ENCODE measurements around the gene NAALADL2.

Gene NAALADL2

GRCh38 chr3:175426805-175427204, 567.7 kb downstream of the NAALADL2 start:
- no peak for TF ChIP-seq CTCF (conservative IDR thresholded peaks at IDR 0.05; ENCODE audit: control insufficient read depth, insufficient read depth, low read depth, low read length)
- no peak overlapping the region for H3K4me3 ChIP-seq (ENCODE audit: control insufficient read depth, low read depth, low read length)
- DNase-seq (ENCODE audit: low read depth): no peak

DNA sequence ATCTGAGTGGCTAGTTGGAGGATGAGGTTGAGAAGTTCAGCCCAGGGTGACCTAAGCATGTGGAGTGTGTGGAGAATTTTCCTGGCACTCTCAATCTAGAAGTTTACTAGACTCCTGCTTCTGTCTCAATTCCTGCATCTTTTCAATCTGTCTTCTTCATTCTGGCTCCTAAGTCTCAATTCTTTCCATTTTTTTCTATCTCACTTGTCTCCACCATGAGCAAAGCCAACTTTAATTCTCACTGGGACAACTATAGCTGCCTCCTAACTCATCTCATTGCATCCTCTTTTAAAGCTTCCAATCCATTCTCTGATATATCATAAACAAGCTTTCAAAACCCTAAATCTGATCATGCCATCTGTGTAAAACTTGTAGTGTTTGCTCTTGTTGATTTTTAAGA, 569.3 kb downstream of the NAALADL2 start:
- no peak for TF ChIP-seq CTCF (conservative IDR thresholded peaks at IDR 0.05; ENCODE audit: control insufficient read depth, insufficient read depth, low read depth, low read length)
- no peak overlapping the region for H3K4me3 ChIP-seq (ENCODE audit: control insufficient read depth, low read depth, low read length)
- DNase-seq (ENCODE audit: low read depth): no peak

DNA sequence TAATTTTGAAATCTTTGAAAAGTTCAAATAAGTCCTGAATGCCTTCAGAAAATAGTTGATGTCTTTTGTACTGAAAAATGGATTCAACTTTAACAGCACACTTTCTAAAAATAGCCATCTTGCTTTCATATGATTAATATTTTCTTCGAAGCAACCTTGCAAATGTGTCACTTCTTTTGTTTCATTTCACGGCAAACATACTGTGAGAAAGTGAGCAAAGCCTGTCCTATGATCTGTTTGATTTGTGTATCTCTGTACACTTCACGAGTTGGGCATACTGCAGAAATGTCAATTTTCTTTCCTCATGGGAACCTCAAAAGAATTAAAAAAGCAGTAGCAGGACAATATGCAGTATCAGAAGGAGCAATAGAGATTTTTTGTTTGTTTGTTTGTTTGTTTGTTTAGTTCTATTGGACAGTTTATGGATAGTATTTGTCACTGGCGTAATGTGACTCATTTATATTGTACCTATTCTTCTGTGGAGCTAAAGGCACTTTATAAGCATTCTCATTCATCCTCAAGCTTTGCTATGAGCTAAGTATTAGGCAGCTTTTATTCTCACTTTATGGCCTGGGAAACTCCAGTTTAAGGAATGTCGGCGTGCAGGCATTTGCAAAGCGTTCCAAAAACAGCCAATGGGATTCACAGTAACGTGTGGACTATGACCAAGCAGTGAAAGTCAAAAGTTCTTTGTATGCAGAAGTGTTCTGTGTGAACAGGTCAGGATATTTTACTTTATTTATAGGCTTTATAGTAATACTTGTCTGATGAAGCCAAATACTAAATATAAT, 572.0 kb downstream of the NAALADL2 start:
- DNase-seq (ENCODE audit: low read depth): peak; percentile 51
- TF ChIP-seq CTCF (conservative IDR thresholded peaks at IDR 0.05; ENCODE audit: control insufficient read depth, insufficient read depth, low read depth, low read length): no peak
- H3K4me3 ChIP-seq (ENCODE audit: control insufficient read depth, low read depth, low read length): no peak overlapping the region

DNA sequence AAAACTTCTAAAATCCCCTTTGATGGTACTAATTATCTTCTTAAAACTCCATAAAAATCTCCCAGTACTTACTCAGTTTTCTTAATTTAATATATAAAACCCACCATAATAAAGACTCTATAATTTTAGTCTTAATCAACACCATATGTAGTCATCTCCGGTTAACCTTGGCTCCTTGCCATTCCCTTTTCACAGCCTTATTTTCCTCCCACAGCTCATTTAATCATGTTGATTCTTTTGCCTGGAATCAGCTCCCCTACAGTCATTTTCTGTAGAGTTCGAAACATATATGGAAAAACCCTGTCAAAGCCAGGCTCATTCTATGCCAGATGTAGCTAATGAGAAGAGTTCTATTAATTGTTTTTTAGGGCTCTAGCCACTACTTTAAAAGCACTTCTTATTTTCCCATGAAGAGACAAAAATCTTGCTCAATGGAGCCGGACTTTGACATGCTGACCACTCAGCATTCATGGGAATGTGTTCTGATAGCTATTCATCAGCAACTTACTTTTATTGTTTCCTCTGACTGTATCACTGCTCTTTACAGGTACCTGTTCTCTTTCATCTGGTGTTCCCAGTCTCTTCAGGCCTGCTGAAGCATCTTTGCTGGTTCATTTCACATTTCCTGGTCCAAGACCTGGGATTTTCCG, 573.4 kb downstream of the NAALADL2 start:
- no peak for TF ChIP-seq CTCF (conservative IDR thresholded peaks at IDR 0.05; ENCODE audit: control insufficient read depth, insufficient read depth, low read depth, low read length)
- DNase-seq (ENCODE audit: low read depth): peak; percentile 88
- no peak overlapping the region for H3K4me3 ChIP-seq (ENCODE audit: control insufficient read depth, low read depth, low read length)

DNA sequence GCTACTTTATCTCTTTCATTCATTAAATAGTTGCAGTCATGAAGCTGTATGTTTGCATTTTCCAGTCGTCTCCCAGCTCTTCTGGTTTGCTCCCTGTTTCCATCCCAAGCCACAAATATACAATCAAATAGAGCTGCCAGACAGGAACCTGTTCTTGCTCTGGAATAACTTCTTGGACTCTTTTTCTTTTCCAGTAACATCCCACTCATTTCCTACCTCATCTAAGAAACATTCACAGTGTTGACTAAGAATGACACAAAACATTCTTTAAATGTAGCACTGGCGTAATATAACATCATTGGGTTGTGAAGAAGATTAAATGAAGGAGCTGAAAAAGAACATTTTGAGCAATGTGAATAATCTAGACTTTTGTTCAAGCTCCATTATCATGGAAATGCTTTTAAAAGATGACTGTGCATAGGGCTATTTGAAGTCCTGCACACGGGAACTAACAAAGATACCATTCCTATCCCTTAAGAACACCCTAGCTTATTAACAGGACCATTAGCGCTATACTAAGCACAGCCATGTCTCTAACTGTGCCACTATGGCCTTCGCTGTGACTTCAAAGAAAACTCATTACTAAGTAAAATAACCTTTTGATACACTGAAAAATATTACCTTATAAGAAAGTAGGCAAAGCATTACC, 574.0 kb downstream of the NAALADL2 start:
- DNase-seq (ENCODE audit: low read depth): peak; percentile 91
- no peak overlapping the region for H3K4me3 ChIP-seq (ENCODE audit: control insufficient read depth, low read depth, low read length)
- TF ChIP-seq CTCF (conservative IDR thresholded peaks at IDR 0.05; ENCODE audit: control insufficient read depth, insufficient read depth, low read depth, low read length): no peak

DNA sequence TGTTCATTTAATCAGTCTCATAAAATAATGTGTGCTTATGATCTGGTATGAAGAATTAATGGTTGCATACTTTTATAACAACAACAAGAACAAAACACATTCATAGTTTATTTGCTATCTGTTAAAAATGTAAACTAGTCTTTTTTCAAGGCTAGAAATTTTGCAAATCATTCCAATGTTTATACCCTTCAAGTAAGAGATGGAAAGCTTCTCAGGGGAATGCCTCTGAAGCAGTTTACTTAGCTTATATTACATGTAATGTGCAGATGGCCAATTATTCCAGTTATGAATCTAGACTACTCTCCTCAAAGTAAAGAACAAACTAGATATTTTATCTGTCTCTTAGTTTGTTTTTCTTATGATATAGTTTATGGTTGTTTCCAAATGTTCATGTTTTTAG, 575.4 kb downstream of the NAALADL2 start:
- TF ChIP-seq CTCF (conservative IDR thresholded peaks at IDR 0.05; ENCODE audit: control insufficient read depth, insufficient read depth, low read depth, low read length): no peak
- no peak overlapping the region for H3K4me3 ChIP-seq (ENCODE audit: control insufficient read depth, low read depth, low read length)
- no peak for DNase-seq (ENCODE audit: low read depth)

All from fibroblast of mammary gland (primary cell).